K562 (cell line): ENCODE results near the gene SEC14L2. TPM values are rescaled to one million over a fixed set of nuclear protein-coding genes. Genes with fewer than 3 reads are reported as not detected.
A peak's percentile ranks its signal among the peaks of the same experiment; 100 is the strongest.

ENCODE experiments used
- CREM ChIP-seq: IDR thresholded peaks from 2 replicates; pipeline ENCODE4 v1.6.1; 2014; ENCODE audit warnings: antibody characterized with exemption, low read depth
- E2F8 ChIP-seq: fragments of 450-650 bp; IDR thresholded peaks from 2 replicates; pipeline ENCODE4 v1.7.1; 2018; ENCODE audit warnings: mild to moderate bottlenecking, low read depth; ENCODE audit not compliant: partially characterized antibody
- ELF4 ChIP-seq: fragments of 450-650 bp; formaldehyde crosslinking; IDR thresholded peaks from 2 replicates; pipeline ENCODE4 v1.4.0; 2022; ENCODE audit warnings: missing genetic modification characterization
- EP400 ChIP-seq: fragments of 450-650 bp; IDR thresholded peaks from 2 replicates; pipeline ENCODE4 v1.6.1; 2017; ENCODE audit warnings: antibody characterized with exemption, mild to moderate bottlenecking, moderate library complexity
- FOSL1 ChIP-seq: fragments of 200-800 bp; sonication (Bioruptor generic); conservative IDR thresholded peaks from 2 replicates; pipeline ENCODE4 v1.6.1; 2016; ENCODE audit warnings: missing genetic modification characterization, missing compliant biosample characterization
- GMEB1 ChIP-seq: fragments of 250-450 bp; sonication (Bioruptor Pico); IDR thresholded peaks from 2 replicates; pipeline ENCODE4 v1.4.0; 2020; ENCODE audit warnings: mild to moderate bottlenecking
- HINFP ChIP-seq: fragments of 450-650 bp; conservative IDR thresholded peaks from 2 replicates; pipeline ENCODE4 v1.6.1; 2016; ENCODE audit warnings: missing genetic modification characterization, low read depth, mild to moderate bottlenecking, control low read depth, missing compliant biosample characterization
- HNRNPH1 ChIP-seq: fragments of 200-400 bp; formaldehyde crosslinking; optimal IDR thresholded peaks from 2 replicates; pipeline ENCODE3; 2017; ENCODE audit warnings: low read depth, mild to moderate bottlenecking, low read length, moderate library complexity
- MXI1 ChIP-seq: IDR thresholded peaks from 2 replicates; pipeline ENCODE4 v1.6.1; 2011; ENCODE audit warnings: low read depth, mild to moderate bottlenecking, improper control_type of control experiment, low read length
- NR2F6 ChIP-seq: fragments of 450-650 bp; formaldehyde crosslinking; IDR thresholded peaks from 2 replicates; pipeline ENCODE4 v1.4.0; 2020; ENCODE audit warnings: mild to moderate bottlenecking
- THAP7 ChIP-seq: fragments of 250-450 bp; sonication (Bioruptor Pico); IDR thresholded peaks from 2 replicates; pipeline ENCODE4 v1.5.0; 2021
- ZBTB12 ChIP-seq: fragments of 250-450 bp; sonication (Bioruptor Pico); IDR thresholded peaks from 2 replicates; pipeline ENCODE4 v1.4.0; 2020
- ZNF583 ChIP-seq: fragments of 250-450 bp; sonication (Bioruptor Pico); IDR thresholded peaks from 2 replicates; pipeline ENCODE4 v1.4.0; 2020
- polyA plus RNA-seq, 8 experiments: library from polyadenylated mRNA; depleted of rRNA in 4 of 8; stranded (reverse) in 5 of 8; unstranded in 3 of 8; fragments of >200 nt; fragmentation: Nextera tagmentation in 2 of 8; fragmentation: Illumina TruSeq in 1 of 8; extraction: Ambion mirVana in 2 of 8; extraction: Trizol in 1 of 8; gene quantifications; 2 replicates each; pipeline versions ENCODE4 v1.2.1 to v1.2.3, GENCODE V29; 2011 to 2014; ENCODE audit warnings: inconsistent platforms in 1 of 8, missing spikeins in 1 of 8
- total RNA-seq, 7 experiments: library from RNA; depleted of rRNA in 6 of 7; stranded (reverse); fragments of >200 nt in 6 of 7; fragmentation: Illumina TruSeq in 2 of 7; extraction: Trizol in 2 of 7; gene quantifications; 2 replicates each; pipeline versions ENCODE4 v1.2.1 to v1.2.3, GENCODE V29; 2011 to 2021; ENCODE audit warnings: low replicate concordance in 1 of 7
- TF ChIP-seq, protein P1 (sequence below): sonication (generic); formaldehyde crosslinking; IDR thresholded peaks from 2 replicates; pipeline ENCODE4 v1.8.1; 2023; ENCODE audit warnings: missing genetic modification reagents, mild to moderate bottlenecking, borderline replicate concordance

Gene SEC14L2
- total and polyA plus RNA-seq, 9 of the 15 experiments (the other 6 are each of a cell fraction or from before 2014, with no cell fraction given) = 0.03 to 0.17 (median 0.10) TPM

DNA sequence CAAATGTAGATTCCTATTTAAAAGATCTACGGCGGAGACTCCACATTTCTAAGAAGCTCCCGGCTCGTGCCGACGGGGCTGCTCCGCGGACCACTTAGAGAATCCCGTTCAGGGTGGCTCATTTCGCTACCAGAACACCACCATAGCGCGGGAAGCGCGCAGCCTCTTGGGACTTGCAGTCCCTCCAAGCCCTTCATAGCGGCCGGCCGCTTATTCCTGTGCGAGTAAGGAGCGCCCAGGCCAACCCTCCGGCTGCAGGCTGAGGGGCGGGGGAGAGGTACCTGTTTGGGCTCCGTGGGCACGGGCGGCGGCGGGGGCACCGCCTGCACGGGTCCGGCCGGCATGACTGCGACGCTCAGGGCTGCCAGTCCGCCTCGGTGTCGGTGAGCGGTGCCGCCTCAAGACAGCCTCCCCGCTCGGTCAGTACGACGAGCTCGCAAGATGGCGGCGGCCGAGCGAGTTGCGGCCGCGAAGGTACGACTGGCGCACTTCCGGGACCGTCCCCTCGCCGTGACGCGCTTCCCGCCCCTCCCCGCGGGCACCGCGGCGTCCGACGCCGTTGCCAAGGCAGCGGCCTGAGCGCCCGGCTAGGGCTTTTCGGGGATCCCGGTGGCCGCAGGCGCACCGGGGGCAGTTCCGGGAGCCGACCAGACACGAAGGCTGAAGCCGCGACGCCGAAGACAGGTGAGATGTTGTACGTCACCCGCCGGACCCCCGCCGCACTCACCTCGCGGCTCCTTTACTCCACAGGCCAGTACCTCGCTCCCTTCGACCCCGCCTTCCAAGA lies 40.2 kb upstream of the SEC14L2 start, which contains the start of the genes CCDC157 and SF3A1 (continued):
- TF ChIP-seq ZBTB12 (CRISPR knock-in tag) (peak; percentile 85), FOSL1 (peak; percentile 30; the same call in 1 of the 2 replicates), HNRNPH1 (no peak), ELF4 (CRISPR knock-in tag) (0 out of 2 replicates have a peak, but pooled peaks have one; percentile 13), E2F8 (peak; percentile 56), MXI1 (peak; percentile 76), EP400 (peak; percentile 91), HINFP (tag) (peak; percentile 86), GMEB1 (CRISPR knock-in tag) (peak; percentile 74), ZNF583 (CRISPR knock-in tag) (no peak), CREM (peak; percentile 98), THAP7 (CRISPR knock-in tag) (no peak), NR2F6 (CRISPR knock-in tag) (no peak)
- TF ChIP-seq, protein P1, sequence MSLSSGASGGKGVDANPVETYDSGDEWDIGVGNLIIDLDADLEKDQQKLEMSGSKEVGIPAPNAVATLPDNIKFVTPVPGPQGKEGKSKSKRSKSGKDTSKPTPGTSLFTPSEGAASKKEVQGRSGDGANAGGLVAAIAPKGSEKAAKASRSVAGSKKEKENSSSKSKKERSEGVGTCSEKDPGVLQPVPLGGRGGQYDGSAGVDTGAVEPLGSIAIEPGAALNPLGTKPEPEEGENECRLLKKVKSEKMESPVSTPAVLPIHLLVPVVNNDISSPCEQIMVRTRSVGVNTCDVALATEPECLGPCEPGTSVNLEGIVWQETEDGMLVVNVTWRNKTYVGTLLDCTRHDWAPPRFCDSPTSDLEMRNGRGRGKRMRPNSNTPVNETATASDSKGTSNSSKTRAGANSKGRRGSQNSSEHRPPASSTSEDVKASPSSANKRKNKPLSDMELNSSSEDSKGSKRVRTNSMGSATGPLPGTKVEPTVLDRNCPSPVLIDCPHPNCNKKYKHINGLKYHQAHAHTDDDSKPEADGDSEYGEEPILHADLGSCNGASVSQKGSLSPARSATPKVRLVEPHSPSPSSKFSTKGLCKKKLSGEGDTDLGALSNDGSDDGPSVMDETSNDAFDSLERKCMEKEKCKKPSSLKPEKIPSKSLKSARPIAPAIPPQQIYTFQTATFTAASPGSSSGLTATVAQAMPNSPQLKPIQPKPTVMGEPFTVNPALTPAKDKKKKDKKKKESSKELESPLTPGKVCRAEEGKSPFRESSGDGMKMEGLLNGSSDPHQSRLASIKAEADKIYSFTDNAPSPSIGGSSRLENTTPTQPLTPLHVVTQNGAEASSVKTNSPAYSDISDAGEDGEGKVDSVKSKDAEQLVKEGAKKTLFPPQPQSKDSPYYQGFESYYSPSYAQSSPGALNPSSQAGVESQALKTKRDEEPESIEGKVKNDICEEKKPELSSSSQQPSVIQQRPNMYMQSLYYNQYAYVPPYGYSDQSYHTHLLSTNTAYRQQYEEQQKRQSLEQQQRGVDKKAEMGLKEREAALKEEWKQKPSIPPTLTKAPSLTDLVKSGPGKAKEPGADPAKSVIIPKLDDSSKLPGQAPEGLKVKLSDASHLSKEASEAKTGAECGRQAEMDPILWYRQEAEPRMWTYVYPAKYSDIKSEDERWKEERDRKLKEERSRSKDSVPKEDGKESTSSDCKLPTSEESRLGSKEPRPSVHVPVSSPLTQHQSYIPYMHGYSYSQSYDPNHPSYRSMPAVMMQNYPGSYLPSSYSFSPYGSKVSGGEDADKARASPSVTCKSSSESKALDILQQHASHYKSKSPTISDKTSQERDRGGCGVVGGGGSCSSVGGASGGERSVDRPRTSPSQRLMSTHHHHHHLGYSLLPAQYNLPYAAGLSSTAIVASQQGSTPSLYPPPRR (CRISPR knock-in tag) = no peak
